H9 (cell line): Measurements from ENCODE around the gene SETMAR. TPM values are rescaled to one million over a fixed set of nuclear protein-coding genes. Genes with fewer than 3 reads are reported as not detected.

Experiments used
- DNase-seq: peaks from one replicate; pipeline ENCODE4 v3.0.0-alpha.2; 2017
- H2AFZ ChIP-seq: one replicate; pipeline ENCODE4 v1.6.1; 2013; ENCODE audit warnings: mild to moderate bottlenecking, low read length, control low read depth, moderate library complexity
- H2AK5ac ChIP-seq: 2 replicates; pipeline ENCODE4 v1.6.1; 2013; ENCODE audit warnings: low read length, control low read depth, mixed read lengths; ENCODE audit not compliant: insufficient read length
- H2BK120ac ChIP-seq: one replicate; pipeline ENCODE4 v1.6.1; 2013; ENCODE audit warnings: low read depth, mild to moderate bottlenecking, low read length, control low read depth, inconsistent platforms; ENCODE audit not compliant: poor library complexity, severe bottlenecking
- H2BK12ac ChIP-seq: 2 replicates; pipeline ENCODE4 v1.6.1; 2013; ENCODE audit warnings: low read length, control low read depth, mixed read lengths, low read depth; ENCODE audit not compliant: insufficient read length
- H2BK15ac ChIP-seq: 2 replicates; pipeline ENCODE4 v1.6.1; 2013; ENCODE audit warnings: low read depth, low read length, control low read depth
- H2BK20ac ChIP-seq: one replicate; pipeline ENCODE4 v1.6.1; 2013; ENCODE audit warnings: low read depth, mild to moderate bottlenecking, low read length, control low read depth, inconsistent platforms; ENCODE audit not compliant: poor library complexity, severe bottlenecking
- H2BK5ac ChIP-seq: 2 replicates; pipeline ENCODE4 v1.6.1; 2013; ENCODE audit warnings: low read length, control low read depth, mixed read lengths; ENCODE audit not compliant: insufficient read length
- H3K14ac ChIP-seq: 2 replicates; pipeline ENCODE4 v1.6.1; 2013; ENCODE audit warnings: low read length, control low read depth; ENCODE audit not compliant: insufficient read depth
- H3K18ac ChIP-seq: 2 replicates; pipeline ENCODE4 v1.6.1; 2013; ENCODE audit warnings: low read depth, mild to moderate bottlenecking, mixed read lengths, low read length, control low read depth; ENCODE audit not compliant: insufficient read length
- H3K23ac ChIP-seq: 2 replicates; pipeline ENCODE4 v1.6.1; 2013; ENCODE audit warnings: low read length, control low read depth, mixed read lengths, low read depth; ENCODE audit not compliant: insufficient read length
- H3K23me2 ChIP-seq: 2 replicates; pipeline ENCODE4 v1.6.1; 2013; ENCODE audit warnings: low read depth, mild to moderate bottlenecking, mixed read lengths, low read length, control low read depth; ENCODE audit not compliant: insufficient read length, poor library complexity, severe bottlenecking
- H3K27ac ChIP-seq: 2 replicates; pipeline ENCODE4 v1.5.1; 2013; ENCODE audit warnings: low read length, control low read depth, mixed read lengths, low read depth; ENCODE audit not compliant: insufficient read length
- H3K27me3 ChIP-seq: 2 replicates; pipeline ENCODE4 v1.6.1; 2013; ENCODE audit warnings: low read length, control low read depth, inconsistent platforms; ENCODE audit not compliant: insufficient read depth
- H3K4ac ChIP-seq: 2 replicates; pipeline ENCODE4 v1.6.1; 2013; ENCODE audit warnings: low read depth, mild to moderate bottlenecking, control low read depth, inconsistent platforms, low read length, moderate library complexity
- H3K4me1 ChIP-seq: 2 replicates; pipeline ENCODE4 v1.6.1; 2013; ENCODE audit warnings: low read length, control low read depth, inconsistent platforms; ENCODE audit not compliant: insufficient read depth
- H3K4me2 ChIP-seq: 2 replicates; pipeline ENCODE4 v1.6.1; 2013; ENCODE audit warnings: low read length, control low read depth, mixed read lengths; ENCODE audit not compliant: insufficient read length, insufficient read depth
- H3K56ac ChIP-seq: 2 replicates; pipeline ENCODE4 v1.6.1; 2013; ENCODE audit warnings: low read depth, mild to moderate bottlenecking, mixed read lengths, low read length, control low read depth; ENCODE audit not compliant: insufficient read length
- H3K79me1 ChIP-seq: 2 replicates; pipeline ENCODE4 v1.6.1; 2013; ENCODE audit warnings: low read depth, mild to moderate bottlenecking, moderate library complexity, low read length, control low read depth, inconsistent platforms; ENCODE audit not compliant: insufficient read depth, poor library complexity, severe bottlenecking
- H3K79me2 ChIP-seq: 2 replicates; pipeline ENCODE4 v1.6.1; 2013; ENCODE audit warnings: low read length, control low read depth, inconsistent platforms; ENCODE audit not compliant: insufficient read depth
- H3K9ac ChIP-seq: 2 replicates; pipeline ENCODE4 v1.6.1; 2013; ENCODE audit warnings: low read length, control low read depth, mixed read lengths; ENCODE audit not compliant: insufficient read length; ENCODE audit errors: extremely low read depth
- H3K9me3 ChIP-seq: one replicate; pipeline ENCODE4 v1.6.1; 2013; ENCODE audit warnings: low read depth, low read length, inconsistent platforms; ENCODE audit not compliant: control insufficient read depth
- H3T11ph ChIP-seq: one replicate; pipeline ENCODE4 v1.6.1; 2013; ENCODE audit warnings: mild to moderate bottlenecking, low read length, control low read depth, inconsistent platforms
- H4K20me1 ChIP-seq: one replicate; pipeline ENCODE4 v1.6.1; 2013; ENCODE audit not compliant: control insufficient read depth, insufficient read length, insufficient read depth
- H4K5ac ChIP-seq: 2 replicates; pipeline ENCODE4 v1.6.1; 2013; ENCODE audit warnings: low read depth, mild to moderate bottlenecking, mixed read lengths, low read length, control low read depth; ENCODE audit not compliant: insufficient read length
- H4K8ac ChIP-seq: replicated peaks from 2 replicates; pipeline ENCODE4 v1.6.1; 2013; ENCODE audit warnings: low read length, control low read depth, mixed read lengths, low read depth; ENCODE audit not compliant: insufficient read length
- H4K91ac ChIP-seq: 2 replicates; pipeline ENCODE4 v1.6.1; 2013; ENCODE audit warnings: low read depth, mild to moderate bottlenecking, moderate library complexity, mixed read lengths, low read length, control low read depth; ENCODE audit not compliant: insufficient read length
- H3K27ac Mint-ChIP-seq, 3 experiments: 2 replicates in 2 of 3; 3 replicates in 1 of 3; pipeline ENCODE4 v1.8.0; 2020 to 2021; ENCODE audit warnings: mixed read lengths in 3 of 3, mild to moderate bottlenecking in 1 of 3, moderate library complexity in 1 of 3
- H3K27me3 Mint-ChIP-seq: 2 replicates; pipeline ENCODE4 v1.8.0; 2021; ENCODE audit warnings: low read depth, mild to moderate bottlenecking, moderate library complexity, mixed read lengths
- H3K36me3 Mint-ChIP-seq, 3 experiments: 2 replicates in 2 of 3; 3 replicates in 1 of 3; pipeline ENCODE4 v1.8.0; 2020 to 2021; ENCODE audit warnings: low read depth in 3 of 3, mixed read lengths in 3 of 3; ENCODE audit not compliant: insufficient read depth in 1 of 3
- H3K4me1 Mint-ChIP-seq, 2 experiments: 2 replicates each; pipeline ENCODE4 v1.8.0; 2020; ENCODE audit warnings: mixed read lengths in 2 of 2
- H3K4me3 Mint-ChIP-seq, 2 experiments: 2 replicates in 1 of 2; 3 replicates in 1 of 2; pipeline ENCODE4 v1.8.0; 2020 to 2021; ENCODE audit warnings: mild to moderate bottlenecking in 2 of 2, mixed read lengths in 2 of 2, moderate library complexity in 1 of 2
- H3K9me3 Mint-ChIP-seq, 2 experiments: 2 replicates in 1 of 2; 3 replicates in 1 of 2; pipeline ENCODE4 v1.8.0; 2020; ENCODE audit warnings: mild to moderate bottlenecking in 2 of 2, mixed read lengths in 2 of 2, moderate library complexity in 1 of 2
- total RNA-seq: library from RNA; stranded (reverse); gene quantifications from 2 replicates; pipeline ENCODE4 v1.2.1, GENCODE V29; 2021
- TF ChIP-seq, protein P1 (sequence below): fragments of 200-600 bp; sonication (generic); conservative IDR thresholded peaks from 3 replicates; pipeline ENCODE4 v1.8.0; 2021; ENCODE audit warnings: antibody characterized with exemption, mild to moderate bottlenecking

SETMAR gene
- total RNA-seq, 1 experiment from 2014 or later, result 29.1 TPM

DNA sequence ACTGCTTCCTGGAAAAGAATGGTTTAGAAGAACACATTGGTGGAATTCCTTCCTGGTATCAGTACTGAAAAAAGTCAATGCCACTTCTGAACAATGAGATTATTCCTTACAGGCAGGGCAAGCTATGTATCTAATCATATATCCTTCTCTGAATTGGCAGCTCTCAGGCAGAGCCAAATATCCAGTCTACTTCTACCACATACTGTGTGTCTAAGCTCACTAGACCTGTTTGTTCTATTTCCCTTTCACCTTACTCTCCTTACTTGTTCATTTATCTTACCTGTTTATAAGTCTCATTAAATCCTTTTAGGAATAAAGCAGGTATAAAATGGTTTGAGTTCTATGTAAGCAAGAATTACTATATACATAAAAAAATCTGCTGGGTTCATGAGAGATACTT lies 8.3 kb downstream of the SETMAR start:
- Histone ChIP-seq H3K79me1 (peaks cover 3% of the 10 kb centered on the region), H3T11ph (no peak overlapping the region), H3K4ac (no peak overlapping the region), H3K27me3 (no peaks in the 10 kb centered on the region), H4K8ac (no peak overlapping the region), H2BK120ac (no peak overlapping the region), H4K91ac (no peak overlapping the region), H3K79me2 (no peaks in the 10 kb centered on the region), H4K20me1 (no peaks in the 10 kb centered on the region), H3K23ac (no peak overlapping the region), H3K18ac (no peak overlapping the region), H3K9ac (no peak overlapping the region), H2BK5ac (no peak overlapping the region), H2AK5ac (no peak overlapping the region), H2BK12ac (no peak overlapping the region), H3K56ac (no peak overlapping the region), H3K4me2 (no peak overlapping the region), H2AFZ (no peak overlapping the region), H4K5ac (no peak overlapping the region), H3K23me2 (no peaks in the 10 kb centered on the region), H2BK15ac (no peak overlapping the region), H2BK20ac (no peak overlapping the region), H3K27ac (no peak overlapping the region), H3K14ac (no peak overlapping the region), H3K9me3 (no peaks in the 10 kb centered on the region), H3K4me1 (peaks cover 7% of the 10 kb centered on the region; the same call in 1 of the 2 replicates)
- Mint-ChIP-seq H3K9me3 (no peaks in the 10 kb centered on the region; a peak in 1 of 5 replicates), H3K36me3 (peaks cover 25 to 35% (median 34%) of the 10 kb centered on the region in 3 experiments), H3K27ac (no peak overlapping the region), H3K27me3 (no peaks in the 10 kb centered on the region), H3K4me1 (peaks cover 29 to 38% of the 10 kb centered on the region in 2 experiments), H3K4me3 (no peak overlapping the region)
- no peak for DNase-seq
- TF ChIP-seq, protein P1, sequence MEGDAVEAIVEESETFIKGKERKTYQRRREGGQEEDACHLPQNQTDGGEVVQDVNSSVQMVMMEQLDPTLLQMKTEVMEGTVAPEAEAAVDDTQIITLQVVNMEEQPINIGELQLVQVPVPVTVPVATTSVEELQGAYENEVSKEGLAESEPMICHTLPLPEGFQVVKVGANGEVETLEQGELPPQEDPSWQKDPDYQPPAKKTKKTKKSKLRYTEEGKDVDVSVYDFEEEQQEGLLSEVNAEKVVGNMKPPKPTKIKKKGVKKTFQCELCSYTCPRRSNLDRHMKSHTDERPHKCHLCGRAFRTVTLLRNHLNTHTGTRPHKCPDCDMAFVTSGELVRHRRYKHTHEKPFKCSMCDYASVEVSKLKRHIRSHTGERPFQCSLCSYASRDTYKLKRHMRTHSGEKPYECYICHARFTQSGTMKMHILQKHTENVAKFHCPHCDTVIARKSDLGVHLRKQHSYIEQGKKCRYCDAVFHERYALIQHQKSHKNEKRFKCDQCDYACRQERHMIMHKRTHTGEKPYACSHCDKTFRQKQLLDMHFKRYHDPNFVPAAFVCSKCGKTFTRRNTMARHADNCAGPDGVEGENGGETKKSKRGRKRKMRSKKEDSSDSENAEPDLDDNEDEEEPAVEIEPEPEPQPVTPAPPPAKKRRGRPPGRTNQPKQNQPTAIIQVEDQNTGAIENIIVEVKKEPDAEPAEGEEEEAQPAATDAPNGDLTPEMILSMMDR, result no peak
